ENCODE results near the gene GPLD1.

The GPLD1 gene

DNA sequence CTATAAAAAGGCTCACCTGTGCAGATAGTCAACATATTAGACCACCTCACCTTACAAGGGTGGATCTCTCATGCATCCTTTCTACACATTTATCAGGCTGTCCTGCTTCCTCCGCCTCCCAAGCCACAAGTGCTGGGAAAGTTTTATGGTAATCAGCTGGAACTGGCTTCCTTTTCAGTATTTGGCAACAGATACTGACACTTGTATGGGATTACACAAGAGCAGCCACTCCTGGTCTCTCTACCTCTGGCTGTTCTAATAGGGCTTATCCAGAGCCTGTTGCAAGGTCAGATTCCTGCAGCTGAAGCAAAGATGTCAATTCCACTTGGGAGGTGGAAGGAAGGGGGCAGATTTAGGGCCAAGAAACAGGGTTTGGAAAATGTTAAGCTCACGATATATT, 503 bp upstream of the GPLD1 start:
- no peaks in the 10 kb centered on the region for H3K36me3 Mint-ChIP-seq (ENCODE audit: insufficient read depth)
- no peak for DNase-seq

DNA sequence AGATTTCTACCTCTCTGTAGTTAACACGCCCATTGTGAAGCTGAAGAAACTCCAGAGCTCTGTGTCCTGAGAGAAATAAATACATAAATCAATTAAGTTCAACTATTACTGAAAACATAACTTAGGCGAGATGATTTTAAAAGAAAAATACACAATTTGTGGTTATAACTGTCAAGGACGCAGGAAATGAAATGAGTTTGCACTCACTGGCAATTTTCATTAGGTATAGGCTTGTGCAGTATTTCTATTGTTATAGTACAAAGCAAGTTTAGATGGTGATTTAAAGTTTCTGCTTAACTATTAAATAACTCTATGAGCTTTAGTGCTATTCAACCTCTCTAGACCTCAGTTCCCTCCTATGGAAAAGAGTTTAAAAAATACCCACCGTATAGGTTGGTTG, 3.3 kb downstream of the GPLD1 start:
- no peak overlapping the region for H3K27ac Mint-ChIP-seq
- DNase-seq (no peak), ATAC-seq (replicated peaks) (no peak)
- H3K36me3 Mint-ChIP-seq (ENCODE audit: insufficient read depth), result no peaks in the 10 kb centered on the region
- H3K4me1 Mint-ChIP-seq (ENCODE audit: low read depth in 2 of 2), result no peaks in the 10 kb centered on the region
- no peaks in the 10 kb centered on the region for H3K9me3 Mint-ChIP-seq
- H3K27me3 Mint-ChIP-seq, result no peaks in the 10 kb centered on the region
- no peak overlapping the region for H3K4me3 Mint-ChIP-seq

More for the DNA sequence above, 503 bp upstream of the GPLD1 start:
- H3K27me3 Mint-ChIP-seq, result no peaks in the 10 kb centered on the region
- H3K9me3 Mint-ChIP-seq, result no peaks in the 10 kb centered on the region
- H3K4me1 Mint-ChIP-seq (ENCODE audit: low read depth in 2 of 2), result peaks cover 10% of the 10 kb centered on the region in 2 donors
- ATAC-seq (replicated peaks), result no peak
- H3K27ac Mint-ChIP-seq, result no peak overlapping the region
- H3K4me3 Mint-ChIP-seq, result no peak overlapping the region

DNA sequence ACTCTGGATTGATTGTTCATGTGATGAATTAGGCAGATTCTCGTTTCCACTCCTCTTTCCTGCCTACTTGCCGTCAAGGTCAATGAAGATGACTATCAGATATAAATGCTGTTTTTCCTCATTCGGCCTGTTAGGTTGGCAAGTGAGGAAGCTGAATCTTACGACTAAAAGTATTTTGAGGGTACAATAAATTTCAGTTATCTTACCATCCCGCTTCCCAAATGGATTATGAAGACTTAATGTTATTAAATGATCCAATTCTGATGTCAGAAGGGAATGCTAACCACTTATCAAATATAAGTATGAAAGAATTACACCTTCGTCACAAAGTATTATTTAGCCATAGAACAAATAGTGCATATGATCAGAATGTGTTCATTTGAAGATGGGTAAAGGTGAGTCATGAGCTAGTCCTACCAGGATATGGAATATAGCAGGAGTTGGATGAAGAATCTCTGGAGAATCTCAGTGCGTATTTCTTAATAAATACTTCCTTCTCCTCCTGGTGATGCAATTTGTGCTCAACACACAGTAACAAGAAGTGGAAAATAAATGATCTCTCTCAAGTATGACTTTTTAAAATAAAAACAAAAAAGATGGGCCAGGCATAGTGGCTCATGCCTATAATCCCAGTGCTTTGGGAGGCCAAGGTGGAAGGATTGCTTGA, 4.6 kb downstream of the GPLD1 start:
- Mint-ChIP-seq H3K27ac (no peak overlapping the region), H3K36me3 (ENCODE audit: insufficient read depth) (no peaks in the 10 kb centered on the region), H3K4me3 (no peak overlapping the region), H3K9me3 (no peaks in the 10 kb centered on the region), H3K4me1 (ENCODE audit: low read depth in 2 of 2) (no peaks in the 10 kb centered on the region), H3K27me3 (no peaks in the 10 kb centered on the region)
- no peak for ATAC-seq (replicated peaks)
- no peak for DNase-seq

DNA sequence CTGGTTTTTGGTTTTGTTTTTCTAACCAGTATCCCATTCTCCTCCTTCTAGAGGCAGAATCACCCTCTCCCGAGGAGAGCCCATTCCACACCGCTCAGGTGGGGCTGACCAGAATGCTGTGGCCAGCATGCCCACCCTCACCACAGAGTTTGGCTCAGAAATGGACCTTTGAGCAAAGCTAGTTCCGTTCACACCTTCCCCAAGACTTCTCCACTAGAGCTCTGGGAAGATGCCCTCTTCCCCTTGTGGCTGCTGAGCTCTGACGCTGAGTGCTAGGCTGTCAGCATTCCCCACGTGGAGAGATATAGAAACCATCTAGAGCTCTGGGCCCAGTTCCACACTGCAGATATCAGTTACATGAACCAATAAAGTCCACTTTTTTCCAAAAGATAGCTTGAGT, 7.9 kb downstream of the GPLD1 start:
- Mint-ChIP-seq H3K9me3 (no peaks in the 10 kb centered on the region), H3K27me3 (no peaks in the 10 kb centered on the region), H3K27ac (no peak overlapping the region), H3K4me1 (ENCODE audit: low read depth in 2 of 2) (no peaks in the 10 kb centered on the region), H3K36me3 (ENCODE audit: insufficient read depth) (no peaks in the 10 kb centered on the region), H3K4me3 (no peak overlapping the region)
- DNase-seq, result no peak
- ATAC-seq (replicated peaks), result no peak

DNA sequence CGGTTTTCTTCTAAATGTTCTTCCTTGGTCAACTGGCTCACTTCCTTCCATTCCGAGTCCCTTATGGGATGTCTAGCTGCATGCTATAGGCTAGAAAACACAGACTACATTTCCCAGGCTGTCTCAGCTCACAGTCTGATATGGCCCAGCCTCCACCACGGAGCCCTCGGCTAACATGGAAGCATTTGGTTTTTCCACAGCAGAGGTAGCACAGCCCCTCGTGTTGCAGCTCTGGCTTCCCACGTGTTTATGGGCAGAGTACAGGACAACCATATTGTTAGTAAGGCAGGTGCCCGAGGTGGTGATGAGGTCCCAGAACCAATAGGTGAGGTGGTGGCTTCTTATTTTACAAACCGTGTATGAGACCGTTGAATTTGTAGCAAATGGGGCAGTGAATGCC, 8.7 kb downstream of the GPLD1 start:
- ATAC-seq (replicated peaks) (no peak), DNase-seq (no peak)
- Mint-ChIP-seq H3K27ac (no peak overlapping the region), H3K9me3 (no peaks in the 10 kb centered on the region), H3K27me3 (no peaks in the 10 kb centered on the region), H3K36me3 (ENCODE audit: insufficient read depth) (no peaks in the 10 kb centered on the region), H3K4me1 (ENCODE audit: low read depth in 2 of 2) (no peaks in the 10 kb centered on the region), H3K4me3 (no peak overlapping the region)

DNA sequence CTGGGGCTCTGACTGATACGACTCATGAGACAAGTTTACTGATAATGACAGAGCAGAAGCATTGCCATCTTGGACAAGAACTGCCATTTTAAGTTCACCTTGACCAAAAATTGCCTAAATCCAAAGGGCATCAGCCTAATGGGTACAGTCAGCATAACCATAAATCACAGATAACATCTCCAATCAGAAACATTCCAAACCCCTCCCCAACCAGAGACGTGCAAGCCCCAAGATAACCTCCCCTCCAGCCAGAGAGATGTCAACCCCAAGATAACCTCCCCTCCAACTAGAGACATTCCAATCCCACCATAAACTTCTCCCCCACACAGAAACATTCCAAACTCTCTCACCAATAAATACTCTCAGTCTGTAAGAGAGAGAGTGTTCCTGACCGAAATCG, 10.5 kb downstream of the GPLD1 start:
- H3K4me3 Mint-ChIP-seq, result no peak overlapping the region
- H3K27me3 Mint-ChIP-seq, result no peaks in the 10 kb centered on the region
- H3K27ac Mint-ChIP-seq, result no peak overlapping the region
- H3K4me1 Mint-ChIP-seq (ENCODE audit: low read depth in 2 of 2), result no peaks in the 10 kb centered on the region
- H3K9me3 Mint-ChIP-seq, result no peaks in the 10 kb centered on the region
- ATAC-seq (replicated peaks) (no peak), DNase-seq (no peak)
- no peaks in the 10 kb centered on the region for H3K36me3 Mint-ChIP-seq (ENCODE audit: insufficient read depth)

DNA sequence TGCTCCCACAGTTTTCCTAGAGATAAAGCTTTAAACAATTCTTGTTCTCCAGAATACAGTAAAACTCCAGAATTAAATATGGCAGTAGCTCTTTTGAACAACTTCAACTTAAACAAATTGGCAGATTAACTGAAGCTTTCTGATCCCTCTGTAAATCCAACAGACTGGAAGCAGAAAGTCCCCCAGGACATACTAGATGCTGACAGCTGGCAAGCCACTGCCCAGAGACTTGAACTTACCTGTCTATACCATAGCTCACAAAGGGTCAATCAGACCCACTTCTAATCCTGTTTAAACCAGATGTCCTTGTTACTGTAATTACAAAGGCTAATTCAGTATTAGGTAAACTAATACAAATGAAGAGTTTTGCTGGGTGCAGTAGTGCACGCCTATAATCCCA, 12.3 kb downstream of the GPLD1 start:
- ATAC-seq (replicated peaks) (no peak), DNase-seq (no peak)
- Mint-ChIP-seq H3K4me1 (ENCODE audit: low read depth in 2 of 2) (no peaks in the 10 kb centered on the region), H3K27me3 (no peaks in the 10 kb centered on the region), H3K36me3 (ENCODE audit: insufficient read depth) (no peaks in the 10 kb centered on the region), H3K27ac (no peak overlapping the region), H3K9me3 (no peaks in the 10 kb centered on the region), H3K4me3 (no peak overlapping the region)

DNA sequence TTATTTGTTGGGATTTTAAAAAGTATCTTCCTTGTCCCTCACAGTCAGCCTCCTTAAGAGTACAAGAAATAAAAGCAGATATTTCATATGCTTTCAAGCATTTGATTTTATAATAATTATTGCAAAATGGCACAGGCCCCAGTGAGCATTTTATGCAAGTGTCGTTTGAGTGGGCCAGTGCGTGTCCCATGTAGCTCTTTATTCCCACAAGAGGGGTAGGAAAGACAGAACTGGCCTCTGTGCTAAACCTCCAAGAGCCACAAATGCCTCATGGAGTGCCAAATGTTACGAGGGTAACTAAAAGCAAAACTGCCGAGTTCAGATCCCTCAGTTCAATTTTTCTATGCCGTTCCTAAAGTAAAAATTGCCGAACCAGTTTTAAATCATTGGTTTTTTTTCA, 12.7 kb downstream of the GPLD1 start:
- H3K9me3 Mint-ChIP-seq, result no peaks in the 10 kb centered on the region
- DNase-seq (no peak), ATAC-seq (replicated peaks) (no peak)
- H3K27ac Mint-ChIP-seq, result no peak overlapping the region
- no peaks in the 10 kb centered on the region for H3K36me3 Mint-ChIP-seq (ENCODE audit: insufficient read depth)
- no peak overlapping the region for H3K4me3 Mint-ChIP-seq
- H3K4me1 Mint-ChIP-seq (ENCODE audit: low read depth in 2 of 2), result no peaks in the 10 kb centered on the region
- no peaks in the 10 kb centered on the region for H3K27me3 Mint-ChIP-seq

DNA sequence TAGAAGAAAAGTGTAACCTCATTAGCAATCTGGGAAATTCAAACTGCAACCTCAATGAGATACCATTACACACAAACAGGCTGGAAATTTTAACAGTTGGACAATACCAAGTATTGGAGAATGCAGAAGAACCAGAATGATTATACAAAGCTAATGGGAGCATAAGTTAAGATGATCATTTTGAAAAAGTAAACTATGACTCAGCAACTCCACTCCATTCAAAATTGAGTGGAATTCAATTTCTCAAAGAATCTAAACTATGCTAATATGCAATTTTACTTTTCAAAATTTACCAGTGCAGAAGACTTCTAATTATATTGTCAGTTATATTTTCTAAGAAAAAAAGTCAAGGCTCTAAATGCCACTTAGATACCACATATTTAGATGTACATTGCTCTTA, 17.2 kb downstream of the GPLD1 start:
- H3K9me3 Mint-ChIP-seq, result no peaks in the 10 kb centered on the region
- DNase-seq (no peak), ATAC-seq (replicated peaks) (no peak)
- no peaks in the 10 kb centered on the region for H3K36me3 Mint-ChIP-seq (ENCODE audit: insufficient read depth)
- no peaks in the 10 kb centered on the region for H3K27me3 Mint-ChIP-seq
- H3K4me3 Mint-ChIP-seq, result no peak overlapping the region
- H3K27ac Mint-ChIP-seq, result no peak overlapping the region
- H3K4me1 Mint-ChIP-seq (ENCODE audit: low read depth in 2 of 2), result no peaks in the 10 kb centered on the region

DNA sequence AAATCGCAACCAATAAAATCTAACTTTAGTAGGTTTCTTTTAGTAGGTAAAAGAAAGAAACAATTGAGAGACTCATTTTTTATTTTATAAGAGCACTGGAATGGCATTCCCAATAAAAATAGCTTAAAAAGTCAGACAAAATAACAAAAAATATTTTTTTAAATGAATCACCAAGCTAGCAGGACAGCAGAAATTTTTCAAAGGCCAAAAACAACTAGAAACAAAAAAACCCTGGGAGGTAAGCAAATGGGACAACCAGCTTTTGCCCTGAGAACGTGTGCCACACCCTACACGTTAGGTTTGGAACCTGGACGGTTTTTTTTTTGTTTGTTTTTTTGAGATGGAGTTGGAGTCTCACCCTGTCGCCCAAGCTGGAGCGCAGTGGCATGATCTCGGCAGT, 19.6 kb downstream of the GPLD1 start:
- no peaks in the 10 kb centered on the region for H3K36me3 Mint-ChIP-seq (ENCODE audit: insufficient read depth)
- DNase-seq (no peak), ATAC-seq (replicated peaks) (no peak)
- no peak overlapping the region for H3K27ac Mint-ChIP-seq
- H3K4me3 Mint-ChIP-seq, result no peak overlapping the region
- no peaks in the 10 kb centered on the region for H3K27me3 Mint-ChIP-seq
- no peaks in the 10 kb centered on the region for H3K4me1 Mint-ChIP-seq (ENCODE audit: low read depth in 2 of 2)
- no peaks in the 10 kb centered on the region for H3K9me3 Mint-ChIP-seq

DNA sequence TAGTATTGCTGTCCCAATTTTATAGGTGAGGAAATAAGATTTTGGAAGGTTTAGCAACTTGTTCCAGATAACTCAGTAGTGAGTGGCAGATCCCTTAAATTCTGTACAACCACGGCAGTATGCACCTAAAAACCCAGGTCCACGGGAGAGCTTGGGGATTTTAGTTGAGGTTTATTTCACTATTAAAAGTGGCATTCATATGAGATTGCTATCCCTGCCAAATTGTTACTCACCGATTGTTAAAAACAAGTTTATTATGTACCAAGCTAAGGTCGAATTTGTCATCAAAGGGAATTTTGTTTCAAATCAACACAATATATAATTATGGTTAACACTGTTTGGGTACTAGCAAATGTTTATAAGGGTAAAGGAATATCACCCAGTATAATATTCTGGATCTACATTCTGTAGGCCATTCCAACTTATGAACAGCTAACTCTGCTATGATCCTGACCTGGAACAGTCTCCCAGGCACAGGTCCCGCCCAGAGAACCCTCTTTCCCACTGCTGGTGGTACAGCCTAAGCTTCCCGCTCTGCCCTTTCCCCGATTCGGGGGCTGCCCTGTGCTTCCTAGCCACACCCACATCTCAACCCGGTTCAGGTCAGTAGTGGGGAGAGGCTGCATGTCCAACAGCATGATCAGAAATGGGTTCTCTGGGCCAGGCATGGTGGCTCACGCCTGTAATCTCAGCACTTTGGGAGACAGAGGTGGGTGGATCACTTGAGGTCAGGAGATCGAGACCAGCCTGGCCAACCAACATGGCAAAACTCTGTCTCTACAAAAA, 24.9 kb downstream of the GPLD1 start:
- DNase-seq, result no peak
- Mint-ChIP-seq H3K9me3 (no peaks in the 10 kb centered on the region), H3K27ac (no peak overlapping the region), H3K4me3 (no peak overlapping the region), H3K4me1 (ENCODE audit: low read depth in 2 of 2) (no peaks in the 10 kb centered on the region), H3K36me3 (ENCODE audit: insufficient read depth) (no peaks in the 10 kb centered on the region), H3K27me3 (no peaks in the 10 kb centered on the region)
- ATAC-seq (replicated peaks), result no peak

DNA sequence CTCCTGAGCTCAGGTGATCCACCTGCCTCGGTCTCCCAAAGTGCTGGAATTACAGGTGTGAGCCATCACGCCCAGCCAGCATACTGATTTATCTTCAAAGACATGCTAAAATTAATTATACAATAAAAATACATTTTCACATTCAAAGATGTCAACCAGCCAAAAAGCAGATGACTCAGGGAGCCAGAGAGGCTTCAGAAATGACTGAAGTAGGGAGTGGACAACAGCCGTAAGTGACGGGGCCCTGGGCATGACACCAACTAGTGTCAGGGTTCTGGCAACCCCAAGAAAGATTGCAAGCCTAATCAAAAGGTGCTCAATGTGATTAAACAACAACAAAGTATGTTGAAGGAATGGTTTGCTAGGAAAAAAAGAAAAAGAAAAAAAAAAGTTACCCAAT, 28.4 kb downstream of the GPLD1 start:
- no peak overlapping the region for H3K27ac Mint-ChIP-seq
- H3K4me3 Mint-ChIP-seq, result no peak overlapping the region
- no peaks in the 10 kb centered on the region for H3K27me3 Mint-ChIP-seq
- H3K4me1 Mint-ChIP-seq (ENCODE audit: low read depth in 2 of 2), result no peaks in the 10 kb centered on the region
- no peak for ATAC-seq (replicated peaks)
- H3K36me3 Mint-ChIP-seq (ENCODE audit: insufficient read depth), result no peaks in the 10 kb centered on the region
- no peak for DNase-seq
- H3K9me3 Mint-ChIP-seq, result no peaks in the 10 kb centered on the region

DNA sequence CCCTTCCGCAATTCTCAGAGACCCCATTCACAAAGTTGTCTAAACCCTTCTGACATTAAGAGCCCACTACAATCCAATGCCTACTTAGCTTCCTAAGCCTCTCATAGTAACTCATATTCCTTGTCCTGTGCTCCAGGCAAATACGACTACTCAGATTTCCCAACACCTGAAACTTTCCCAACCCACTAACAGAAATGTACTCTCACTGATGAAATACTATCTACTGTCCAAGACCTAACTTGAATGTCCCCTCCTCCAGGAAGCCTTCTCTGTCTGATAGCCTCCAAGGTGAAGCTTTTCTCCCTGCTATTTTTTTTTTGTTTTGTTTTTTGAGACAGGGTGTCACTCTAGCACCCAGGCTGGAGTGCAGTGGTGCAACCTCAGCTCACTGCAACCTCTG, 30.4 kb downstream of the GPLD1 start:
- H3K27ac Mint-ChIP-seq, result no peak overlapping the region
- H3K4me3 Mint-ChIP-seq, result no peak overlapping the region
- H3K36me3 Mint-ChIP-seq (ENCODE audit: insufficient read depth), result no peaks in the 10 kb centered on the region

DNA sequence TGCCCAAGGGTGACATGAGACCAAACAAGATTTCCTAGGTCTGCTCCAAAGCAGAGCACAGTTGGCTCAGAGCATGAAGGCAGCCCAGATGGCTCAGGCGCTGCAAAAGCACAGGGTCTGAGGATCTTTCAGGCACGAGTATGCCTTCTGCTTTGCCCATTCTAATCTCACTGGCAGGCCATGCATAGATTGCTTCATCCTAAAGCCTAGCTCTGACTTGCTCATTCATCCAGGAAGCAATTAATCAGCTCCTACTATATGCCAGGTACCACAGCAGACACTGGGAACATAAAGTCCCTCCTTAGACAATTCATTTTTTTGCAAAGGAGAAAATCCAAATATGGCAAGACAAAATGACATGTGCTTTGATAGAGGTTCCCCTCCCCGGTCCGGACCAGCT, 31.2 kb downstream of the GPLD1 start:
- ATAC-seq (replicated peaks), result no peak
- no peaks in the 10 kb centered on the region for H3K27me3 Mint-ChIP-seq
- no peaks in the 10 kb centered on the region for H3K36me3 Mint-ChIP-seq (ENCODE audit: insufficient read depth)
- no peaks in the 10 kb centered on the region for H3K9me3 Mint-ChIP-seq
- no peak for DNase-seq
- H3K4me1 Mint-ChIP-seq (ENCODE audit: low read depth in 2 of 2), result no peaks in the 10 kb centered on the region
- H3K4me3 Mint-ChIP-seq, result no peak overlapping the region
- H3K27ac Mint-ChIP-seq, result no peak overlapping the region

More for the DNA sequence above, 30.4 kb downstream of the GPLD1 start:
- Mint-ChIP-seq H3K27me3 (no peaks in the 10 kb centered on the region), H3K4me1 (ENCODE audit: low read depth in 2 of 2) (no peaks in the 10 kb centered on the region), H3K9me3 (no peaks in the 10 kb centered on the region)
- DNase-seq (no peak), ATAC-seq (replicated peaks) (no peak)

Measured in effector memory CD8-positive, alpha-beta T cell (primary cell).